Fibroblast of skin of right biceps (primary cell): ENCODE measurements around the gene FUZ.

Source experiments
- DNase-seq: peaks from one replicate; pipeline ENCODE4 v3.0.0-alpha.2; 2013

The FUZ gene

DNA sequence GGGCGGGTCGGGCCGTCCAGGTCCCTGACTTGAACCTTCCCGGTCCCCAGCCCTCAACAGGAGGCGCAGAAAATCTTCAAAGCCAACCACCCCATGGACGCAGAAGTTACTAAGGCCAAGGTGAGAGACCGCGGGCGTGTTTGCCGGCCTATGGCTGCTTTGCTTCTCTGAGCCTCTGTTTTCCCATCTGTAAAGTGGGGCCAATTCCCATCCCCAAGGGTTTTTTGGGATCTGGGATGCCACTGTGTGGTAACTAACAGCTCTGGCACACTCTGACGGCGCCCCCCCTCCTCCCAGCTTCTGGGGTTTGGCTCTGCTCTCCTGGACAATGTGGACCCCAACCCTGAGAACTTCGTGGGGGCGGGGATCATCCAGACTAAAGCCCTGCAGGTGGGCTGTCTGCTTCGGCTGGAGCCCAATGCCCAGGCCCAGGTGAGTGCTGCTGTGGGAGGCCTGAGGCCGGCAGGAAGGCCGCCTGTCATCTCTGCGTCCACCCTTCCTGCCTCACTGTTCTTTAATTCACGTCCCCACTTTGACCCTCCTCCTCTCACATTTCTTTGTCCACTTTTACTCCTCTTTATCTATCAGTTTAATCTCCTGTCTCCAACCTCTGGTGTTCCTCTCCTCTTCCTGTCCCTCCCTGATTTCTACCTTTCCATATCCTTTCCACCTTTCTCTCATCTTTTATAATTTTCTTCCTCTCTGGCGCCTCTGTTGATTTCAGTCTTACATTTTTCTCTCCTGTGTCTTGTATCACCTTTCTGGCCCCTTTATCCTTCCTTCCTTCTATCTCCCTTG, 7.1 kb downstream of the FUZ start:
- no peak for DNase-seq

DNA sequence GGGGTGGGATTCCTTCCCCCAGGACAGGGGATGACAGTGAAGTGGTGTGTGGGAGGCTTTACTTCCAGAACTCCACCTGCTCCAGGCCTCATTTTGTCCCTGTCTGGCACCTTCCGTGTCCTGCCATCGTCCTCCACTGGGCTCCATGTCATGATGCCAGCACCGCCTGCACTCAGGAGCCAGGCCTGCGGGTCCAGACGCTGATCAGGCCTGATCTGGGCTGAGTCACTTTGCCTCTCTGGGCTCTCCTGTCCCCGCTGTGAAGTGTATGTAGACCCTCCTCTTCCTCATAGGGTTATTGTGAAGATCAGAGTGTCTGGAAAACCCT, 9.6 kb downstream of the FUZ start:
- no peak for DNase-seq

DNA sequence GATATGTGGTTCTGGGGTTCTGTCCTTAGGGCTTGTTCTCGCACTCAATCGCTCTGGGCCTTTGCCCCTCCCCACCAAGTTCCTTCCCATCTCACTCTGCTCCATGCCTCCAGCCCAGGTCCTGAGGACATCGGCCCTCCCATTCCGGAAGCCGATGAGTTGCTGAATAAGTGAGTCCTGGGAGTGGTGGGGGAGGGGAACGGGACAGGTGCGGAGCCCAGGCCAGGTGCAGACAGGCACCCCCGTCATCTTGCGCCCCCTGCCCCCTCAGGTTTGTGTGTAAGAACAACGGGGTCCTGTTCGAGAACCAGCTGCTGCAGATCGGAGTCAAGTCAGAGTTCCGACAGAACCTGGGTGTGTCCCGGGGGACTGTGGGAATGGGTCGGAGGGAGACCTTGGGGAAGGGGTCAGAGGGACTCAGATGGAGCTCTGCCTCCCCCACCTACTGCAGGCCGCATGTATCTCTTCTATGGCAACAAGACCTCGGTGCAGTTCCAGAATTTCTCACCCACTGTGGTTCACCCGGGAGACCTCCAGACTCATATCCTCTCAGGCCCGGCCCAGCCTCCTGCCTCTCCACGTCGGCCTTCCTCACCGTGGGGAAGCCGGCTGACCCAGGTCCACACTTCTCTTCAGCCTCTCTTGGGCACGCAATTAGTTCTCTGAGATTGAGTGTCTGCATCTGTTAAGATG, 10.1 kb downstream of the FUZ start:
- no peak for DNase-seq

DNA sequence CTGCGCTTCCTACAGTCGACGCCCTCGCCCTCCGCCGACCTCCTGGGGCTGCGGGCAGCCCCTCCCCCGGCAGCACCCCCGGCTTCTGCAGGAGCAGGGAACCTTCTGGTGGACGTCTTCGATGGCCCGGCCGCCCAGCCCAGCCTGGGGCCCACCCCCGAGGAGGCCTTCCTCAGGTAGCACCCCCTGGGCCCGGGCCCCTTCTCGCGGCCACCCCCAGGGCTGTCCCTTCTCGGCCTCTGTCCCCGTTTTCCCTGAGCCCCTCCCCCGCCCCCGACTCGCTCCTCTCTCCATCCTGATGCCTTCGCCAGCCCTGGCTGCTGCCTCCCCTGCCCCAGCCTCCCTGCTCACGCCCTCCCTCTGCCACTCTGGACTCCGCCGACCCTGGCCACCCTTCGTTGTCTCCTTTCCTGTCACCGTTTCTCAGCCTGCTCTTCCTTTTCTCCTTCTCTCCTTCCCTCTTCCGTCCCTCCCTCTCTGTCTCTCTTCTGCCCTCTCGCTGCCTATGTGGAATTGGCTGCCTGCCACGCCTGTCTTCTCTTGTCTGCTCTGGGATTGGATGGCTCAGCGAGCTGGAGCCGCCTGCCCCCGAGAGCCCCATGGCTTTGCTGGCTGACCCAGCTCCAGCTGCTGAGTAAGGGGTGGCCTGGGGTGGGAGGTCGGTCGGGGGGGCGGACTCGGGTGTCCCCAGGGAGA, 11.0 kb downstream of the FUZ start:
- DNase-seq = peak; percentile 93

DNA sequence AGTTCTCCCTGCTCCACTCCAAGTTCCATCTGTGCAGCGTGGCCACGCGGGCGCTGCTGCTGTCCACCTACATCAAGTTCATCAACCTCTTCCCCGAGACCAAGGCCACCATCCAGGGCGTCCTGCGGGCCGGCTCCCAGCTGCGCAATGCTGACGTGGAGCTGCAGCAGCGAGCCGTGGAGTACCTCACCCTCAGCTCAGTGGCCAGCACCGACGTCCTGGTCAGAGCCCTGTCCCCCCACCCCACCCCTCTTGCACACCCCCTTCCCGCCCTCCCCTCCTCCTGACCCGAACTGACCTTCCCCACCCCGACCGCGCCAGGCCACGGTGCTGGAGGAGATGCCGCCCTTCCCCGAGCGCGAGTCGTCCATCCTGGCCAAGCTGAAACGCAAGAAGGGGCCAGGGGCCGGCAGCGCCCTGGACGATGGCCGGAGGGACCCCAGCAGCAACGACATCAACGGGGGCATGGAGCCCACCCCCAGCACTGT, 11.6 kb downstream of the FUZ start:
- no peak for DNase-seq

DNA sequence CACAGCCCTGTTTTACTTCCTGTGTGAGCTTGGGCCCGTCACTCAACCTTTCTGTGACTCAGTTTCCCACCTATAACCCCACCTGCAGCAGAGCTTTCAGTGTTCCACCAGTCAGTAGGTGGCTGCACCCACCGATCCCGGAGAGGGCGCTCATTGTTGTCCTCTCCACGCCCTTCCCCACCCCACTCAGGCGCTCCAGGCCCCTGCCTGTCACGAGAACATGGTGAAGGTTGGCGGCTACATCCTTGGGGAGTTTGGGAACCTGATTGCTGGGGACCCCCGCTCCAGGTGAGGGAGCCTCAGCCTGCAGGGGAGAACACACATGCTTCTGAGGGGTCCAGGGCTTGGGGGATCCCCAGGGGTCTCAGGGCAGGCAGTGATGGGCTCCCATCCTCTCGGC, 12.3 kb downstream of the FUZ start:
- no peak for DNase-seq

DNA sequence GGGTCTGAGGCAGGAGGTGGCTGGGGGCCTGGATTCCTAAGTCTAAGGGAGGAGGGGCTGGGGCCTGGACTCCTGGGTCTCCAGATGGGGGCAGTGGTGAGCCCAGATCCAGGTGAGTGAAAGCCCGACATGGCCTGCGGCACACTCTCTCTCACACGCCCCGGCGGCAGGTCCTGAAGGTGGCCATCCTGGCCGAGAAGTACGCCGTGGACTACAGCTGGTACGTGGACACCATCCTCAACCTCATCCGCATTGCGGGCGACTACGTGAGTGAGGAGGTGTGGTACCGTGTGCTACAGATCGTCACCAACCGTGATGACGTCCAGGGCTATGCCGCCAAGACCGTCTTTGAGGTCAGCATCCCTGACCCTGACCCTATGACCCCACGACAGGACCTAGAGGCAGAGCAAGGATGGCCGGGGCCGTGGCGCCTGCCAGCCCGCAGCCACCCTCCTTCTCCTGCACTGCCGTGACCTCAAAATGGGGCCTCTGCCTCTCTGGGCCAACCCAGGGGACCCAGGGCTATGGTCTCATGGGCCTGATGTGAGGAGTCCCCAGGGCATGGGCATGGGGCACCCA, 13.2 kb downstream of the FUZ start:
- DNase-seq = no peak

DNA sequence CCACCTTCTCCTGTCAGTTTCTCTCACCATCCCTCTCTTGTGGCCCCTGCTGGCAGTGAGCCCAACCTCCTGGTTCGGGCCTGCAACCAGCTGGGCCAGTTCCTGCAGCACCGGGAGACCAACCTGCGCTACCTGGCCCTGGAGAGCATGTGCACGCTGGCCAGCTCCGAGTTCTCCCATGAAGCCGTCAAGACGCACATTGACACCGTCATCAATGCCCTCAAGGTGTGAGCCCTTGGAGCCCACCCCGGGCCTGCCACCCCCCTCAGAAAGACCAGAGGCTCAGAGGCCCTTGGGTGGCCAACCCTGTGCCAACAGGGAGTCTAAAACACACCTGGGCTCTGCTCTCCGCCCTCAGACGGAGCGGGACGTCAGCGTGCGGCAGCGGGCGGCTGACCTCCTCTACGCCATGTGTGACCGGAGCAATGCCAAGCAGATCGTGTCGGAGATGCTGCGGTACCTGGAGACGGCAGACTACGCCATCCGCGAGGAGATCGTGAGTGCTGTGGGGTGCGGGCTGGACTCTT, 13.8 kb downstream of the FUZ start:
- DNase-seq = no peak

DNA sequence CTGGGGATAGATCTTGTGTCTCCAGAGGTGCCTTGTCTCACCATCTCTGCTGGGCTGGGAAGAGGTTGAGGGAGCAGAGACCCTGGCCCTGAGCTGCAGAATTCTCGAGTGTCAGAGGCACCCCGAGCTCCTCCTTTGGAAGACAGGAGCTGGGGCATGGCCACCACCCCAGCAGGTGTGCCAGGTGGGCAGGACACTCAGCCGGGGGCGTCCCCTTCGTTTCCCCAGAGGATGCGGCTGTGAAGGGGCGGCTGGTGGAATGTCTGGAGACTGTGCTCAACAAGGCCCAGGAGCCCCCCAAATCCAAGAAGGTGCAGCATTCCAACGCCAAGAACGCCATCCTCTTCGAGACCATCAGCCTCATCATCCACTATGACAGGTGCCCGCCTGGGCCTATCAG, 14.5 kb downstream of the FUZ start:
- no peak for DNase-seq

DNA sequence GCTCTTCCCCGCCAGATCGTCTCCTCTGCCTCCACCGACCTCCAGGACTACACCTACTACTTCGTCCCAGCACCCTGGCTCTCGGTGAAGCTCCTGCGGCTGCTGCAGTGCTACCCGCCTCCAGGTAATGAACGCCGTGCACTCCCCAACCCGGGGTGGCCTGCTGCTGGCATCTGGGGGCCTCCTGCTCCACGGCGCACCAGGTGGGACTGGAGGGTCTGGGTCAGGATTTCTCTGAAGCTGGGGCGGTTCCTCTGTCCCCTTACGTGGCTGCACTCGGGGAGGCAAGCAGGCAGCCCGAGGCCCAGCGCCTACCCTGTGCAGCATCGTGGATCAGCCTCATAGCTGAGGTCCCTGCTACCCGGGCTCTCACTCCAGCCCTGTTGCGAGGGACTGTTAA, 17.5 kb downstream of the FUZ start:
- DNase-seq = no peak

DNA sequence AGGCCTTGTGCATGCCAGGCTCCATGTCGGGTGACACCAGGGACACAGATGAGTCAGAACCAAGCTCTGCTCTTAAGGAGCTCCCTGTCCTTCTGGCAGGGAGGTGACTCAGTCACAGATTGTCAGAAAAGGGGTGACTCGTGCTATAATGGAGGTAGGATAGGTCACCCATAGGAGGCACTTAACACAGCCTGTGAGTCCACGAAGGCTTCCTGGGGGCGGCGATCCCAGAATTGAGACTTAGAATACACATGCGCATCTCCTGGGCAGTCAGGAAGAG, 19.6 kb downstream of the FUZ start:
- DNase-seq = peak; percentile 72

DNA sequence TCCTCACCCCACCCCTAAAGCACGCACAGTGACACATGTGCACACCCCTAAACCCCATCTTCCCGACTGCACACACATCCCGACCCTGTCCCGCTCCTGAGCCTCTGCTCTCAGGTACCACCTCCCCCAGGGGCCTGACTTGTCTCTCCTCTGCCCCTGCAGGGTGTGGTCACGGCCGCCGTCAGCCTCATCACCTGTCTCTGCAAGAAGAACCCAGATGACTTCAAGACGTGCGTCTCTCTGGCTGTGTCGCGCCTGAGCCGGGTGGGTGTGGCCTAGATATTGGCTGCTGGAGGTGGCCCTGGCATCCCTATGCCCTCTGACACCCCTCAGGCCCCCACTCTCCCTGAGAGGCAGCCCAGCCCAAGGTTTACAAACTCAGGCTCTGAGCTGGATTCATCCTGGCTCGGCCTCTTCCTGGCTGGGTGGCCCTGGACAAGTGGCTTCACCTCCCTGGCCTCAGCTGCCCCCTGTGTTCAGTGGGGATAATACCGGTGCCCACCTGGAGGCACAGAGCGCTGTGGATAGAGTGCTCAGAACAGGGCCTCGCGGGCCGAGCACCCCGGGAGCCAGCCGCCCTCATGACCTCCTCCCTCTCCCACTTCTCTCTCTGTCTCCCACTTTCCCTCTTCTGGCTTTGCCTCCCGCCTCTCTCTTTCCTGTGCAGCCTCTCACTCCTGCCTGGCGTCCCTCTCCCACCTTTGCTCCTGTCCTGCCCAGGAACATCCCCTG, 20.1 kb downstream of the FUZ start:
- DNase-seq = no peak

DNA sequence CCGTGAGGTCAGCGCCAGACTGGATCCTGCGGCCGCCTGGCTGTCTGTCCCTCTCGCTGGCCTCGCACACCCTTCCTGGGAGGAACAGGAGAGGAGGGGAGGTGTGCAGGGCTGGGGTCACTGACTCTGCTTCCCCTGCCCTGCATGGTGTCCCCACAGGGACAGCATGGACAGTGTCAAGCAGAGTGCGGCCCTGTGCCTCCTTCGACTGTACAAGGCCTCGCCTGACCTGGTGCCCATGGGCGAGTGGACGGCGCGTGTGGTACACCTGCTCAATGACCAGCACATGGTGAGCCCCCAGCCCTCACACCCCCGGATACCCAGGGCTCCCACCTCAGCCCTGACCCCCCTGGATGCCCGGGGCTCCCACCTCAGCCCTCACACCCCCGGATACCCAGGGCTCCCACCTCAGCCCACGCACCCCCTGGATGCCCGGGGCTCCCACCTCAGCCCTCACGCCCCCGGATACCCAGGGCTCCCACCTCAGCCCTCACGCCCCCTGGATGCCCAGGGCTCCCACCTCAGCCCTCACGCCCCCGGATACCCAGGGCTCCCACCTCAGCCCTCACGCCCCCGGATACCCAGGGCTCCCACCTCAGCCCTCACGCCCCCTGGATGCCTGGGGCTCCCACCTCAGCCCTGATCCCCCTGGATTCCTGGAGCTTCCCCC, 21.2 kb downstream of the FUZ start:
- DNase-seq = no peak

DNA sequence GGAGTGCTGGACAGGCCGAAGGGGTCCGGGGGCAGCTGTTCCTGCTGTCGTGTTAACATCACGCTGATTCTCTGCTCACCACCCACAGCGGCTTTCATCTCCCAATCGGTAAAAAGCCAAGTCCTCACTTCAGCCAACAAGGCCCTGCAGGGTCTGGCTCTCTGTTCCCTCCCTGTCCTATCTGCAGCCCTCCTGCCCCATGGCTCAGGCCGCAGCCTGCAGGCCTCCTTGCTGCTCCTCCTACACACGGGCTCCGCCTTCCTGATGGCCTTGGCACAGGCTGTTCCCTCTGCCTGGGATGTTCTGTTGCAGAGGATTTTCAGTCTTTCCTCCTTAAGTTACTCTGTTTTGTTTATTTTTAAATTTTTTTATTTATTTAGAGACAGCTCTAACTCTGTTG, 22.2 kb downstream of the FUZ start:
- no peak for DNase-seq

DNA sequence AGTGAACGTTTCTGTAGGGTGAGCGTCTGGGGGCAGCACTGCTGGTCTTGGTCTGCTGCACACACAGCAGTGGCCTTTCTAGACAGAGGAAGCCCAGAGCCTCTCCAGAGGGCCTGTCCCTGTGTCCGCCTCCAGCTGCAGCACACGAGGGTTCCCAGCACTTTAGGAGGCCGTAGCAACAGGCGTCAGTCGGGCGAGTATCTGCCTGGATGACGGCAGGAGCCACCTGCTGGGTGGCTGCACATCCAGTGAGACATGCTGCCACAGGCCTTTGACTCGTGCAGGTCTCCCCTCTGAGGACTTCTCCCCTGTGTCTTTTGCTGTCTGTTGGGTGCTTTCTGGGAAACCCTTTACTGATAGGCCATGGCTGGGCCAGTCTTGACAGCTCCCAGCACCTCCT, 24.2 kb downstream of the FUZ start:
- DNase-seq = no peak

DNA sequence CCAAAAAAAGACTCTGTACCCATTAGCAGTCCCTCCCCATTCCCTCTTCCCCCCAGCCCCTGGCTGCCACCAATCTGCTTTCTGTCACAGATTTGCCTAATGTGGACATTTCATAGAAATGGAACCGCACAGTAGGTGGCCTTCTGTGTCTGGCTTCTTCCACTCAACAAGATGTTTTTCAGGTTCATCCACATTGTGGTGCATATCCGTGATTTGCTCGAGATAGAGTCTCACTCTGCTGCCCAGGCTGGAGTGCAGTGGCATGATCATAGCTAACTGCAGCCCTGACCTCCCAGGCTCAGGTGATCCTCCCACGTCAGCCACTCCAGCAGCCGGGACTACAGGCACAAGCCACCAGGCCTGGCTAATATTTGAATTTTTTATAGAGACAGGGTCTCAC, 25.3 kb downstream of the FUZ start:
- no peak for DNase-seq

DNA sequence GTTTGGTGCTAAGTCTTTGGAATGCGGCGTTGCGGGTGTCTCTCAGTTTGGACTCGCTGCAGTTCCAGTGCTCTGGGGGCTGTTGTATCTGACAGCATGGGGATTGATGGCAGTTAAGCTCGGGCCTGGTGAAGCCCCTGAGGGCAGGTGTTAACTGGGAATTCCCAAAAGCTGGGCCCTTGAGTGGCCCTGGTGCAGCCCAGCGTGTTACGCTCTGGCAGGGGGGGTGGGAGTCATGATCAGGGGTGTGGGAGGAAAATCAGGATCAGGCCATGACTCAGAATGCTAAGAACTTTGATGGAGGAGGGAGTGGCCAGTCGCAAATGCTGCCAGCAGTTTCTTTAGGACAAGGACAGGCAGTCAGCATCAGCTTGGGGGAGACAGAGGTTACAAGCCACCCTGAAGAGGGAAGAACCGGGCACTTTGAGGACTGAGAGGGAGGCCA, 26.7 kb downstream of the FUZ start:
- DNase-seq = peak; percentile 66

DNA sequence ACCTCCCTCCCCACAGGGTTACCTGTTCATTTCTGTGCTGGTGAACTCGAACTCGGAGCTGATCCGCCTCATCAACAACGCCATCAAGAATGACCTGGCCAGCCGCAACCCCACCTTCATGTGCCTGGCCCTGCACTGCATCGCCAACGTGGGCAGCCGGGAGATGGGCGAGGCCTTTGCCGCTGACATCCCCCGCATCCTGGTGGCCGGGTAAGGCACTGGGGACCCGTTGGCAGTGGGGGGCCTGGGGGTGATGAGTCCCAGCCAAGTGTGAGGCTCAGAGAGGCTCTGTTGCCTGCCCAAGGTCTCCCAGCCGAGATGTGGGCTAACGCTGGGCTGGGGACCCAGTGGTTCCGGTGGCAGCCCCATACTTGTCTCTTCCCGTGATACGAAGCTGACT, 30.6 kb downstream of the FUZ start:
- DNase-seq = no peak

DNA sequence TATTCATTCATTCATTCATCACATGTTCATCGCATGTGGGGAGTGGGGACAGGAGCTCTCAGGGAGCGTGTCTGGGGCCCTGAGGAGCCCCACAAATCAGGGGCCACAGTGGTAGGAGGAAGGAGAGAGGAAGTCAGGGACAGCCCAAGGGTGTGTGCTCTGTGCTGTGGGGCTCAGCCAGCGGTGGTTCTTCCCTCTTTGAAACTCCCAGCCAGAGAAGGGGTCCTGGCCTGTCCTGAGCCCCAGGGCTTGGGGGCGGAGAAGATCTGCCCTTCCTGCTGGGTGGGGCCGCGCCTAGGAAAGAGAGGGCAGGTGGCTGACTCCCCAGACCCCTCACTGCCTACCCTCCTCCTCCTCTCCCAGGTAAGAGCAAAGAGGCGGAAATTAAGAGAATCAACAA, 31.7 kb downstream of the FUZ start:
- no peak for DNase-seq

DNA sequence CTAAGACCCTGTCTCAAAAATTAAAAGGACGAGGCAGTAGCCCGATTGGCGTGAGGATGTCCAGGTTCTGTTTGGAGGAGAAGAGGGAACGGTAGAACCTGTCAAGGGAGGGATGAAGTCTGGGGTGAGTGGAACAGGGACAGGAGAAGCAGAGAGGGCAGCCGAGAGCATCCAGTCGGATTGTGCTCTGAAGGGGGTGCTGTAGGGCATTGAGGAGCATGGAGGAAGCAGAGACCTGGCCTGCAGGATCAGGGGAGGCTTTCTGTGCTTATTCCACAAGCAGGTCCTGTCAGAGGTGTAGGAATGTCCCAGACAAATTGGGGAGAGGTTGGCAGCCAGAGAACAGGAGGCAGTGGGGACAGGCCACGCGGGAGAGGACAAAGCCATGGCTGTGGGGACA, 32.2 kb downstream of the FUZ start:
- no peak for DNase-seq

DNA sequence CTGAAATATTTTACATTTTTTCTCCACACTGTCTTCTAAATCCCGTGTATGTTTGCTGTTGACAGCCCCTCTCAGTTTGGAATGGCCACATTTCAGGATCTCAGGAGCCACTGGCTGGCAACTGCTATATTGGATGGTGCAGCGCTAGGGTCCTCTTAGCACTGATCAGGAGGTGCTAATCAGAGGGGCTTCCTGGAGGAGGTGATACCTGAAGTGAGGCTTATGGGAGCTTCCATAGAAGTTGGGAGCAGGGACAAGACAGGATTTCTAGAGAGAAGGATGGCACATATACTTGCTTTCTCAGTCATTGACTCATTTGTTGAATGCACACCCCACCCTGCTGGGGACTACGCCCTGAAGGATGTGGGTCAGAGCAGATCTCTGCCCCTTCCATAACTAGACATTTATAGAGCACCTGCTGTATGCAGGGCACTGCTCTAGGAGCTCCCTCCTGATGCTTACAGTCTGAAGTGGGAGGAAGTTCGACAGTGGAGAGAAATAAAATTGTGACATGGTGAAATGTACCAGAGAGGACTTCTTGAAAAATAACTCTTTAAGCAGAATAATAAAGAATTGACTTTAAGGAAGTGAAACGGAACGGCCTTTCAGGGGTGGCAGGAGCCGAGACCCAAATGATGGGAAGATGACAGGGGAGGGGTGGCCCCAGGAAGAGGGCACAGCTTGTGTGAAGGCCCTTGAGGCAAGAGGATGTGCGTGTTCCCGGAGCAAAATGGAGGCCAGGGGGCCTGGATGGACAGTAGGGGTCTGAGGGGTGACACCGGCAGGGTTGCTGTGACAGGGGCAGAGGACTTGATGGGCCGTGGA, 33.1 kb downstream of the FUZ start:
- no peak for DNase-seq

DNA sequence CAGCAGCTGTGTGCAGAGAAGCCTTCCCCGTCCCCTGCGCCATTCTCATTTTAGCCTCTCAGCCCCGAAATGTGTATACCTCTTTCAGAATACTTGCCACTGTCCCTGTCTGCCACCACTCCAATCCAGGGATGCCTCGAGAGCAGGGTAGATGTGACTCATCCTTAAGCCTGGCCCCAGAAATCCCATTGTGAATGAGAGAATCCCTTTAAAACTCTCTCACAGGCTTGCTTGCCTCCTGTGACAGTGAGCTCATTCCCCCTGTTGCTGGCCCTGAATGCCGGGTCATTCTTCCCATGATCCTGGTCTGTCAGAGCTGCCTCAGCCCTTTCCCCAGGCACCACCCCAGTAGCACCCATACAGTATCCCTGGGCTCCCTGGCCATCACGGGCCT, 36.7 kb downstream of the FUZ start:
- no peak for DNase-seq
